Adipose tissue (tissue), 3 donors: ENCODE data around the gene SH3RF3. TPM values are rescaled to one million over a fixed set of nuclear protein-coding genes. Genes with fewer than 3 reads are reported as not detected.

ENCODE experiments used
- H3K27ac ChIP-seq: one replicate; pipeline ENCODE4 v1.5.1; 2013; ENCODE audit warnings: low read depth, low read length
- WGBS, 3 donors: extraction: QIAGEN DNeasy Blood & Tissue Kit; methylation state at CpG; one replicate each; pipeline ENCODE4 v1.1.7; 2013; 5-methylcytosine and 5-hydroxymethylcytosine counted together
- polyA plus RNA-seq, 3 donors: library from polyadenylated mRNA; stranded (reverse); fragments of 200-250 nt; gene quantifications; one replicate each; pipeline ENCODE4 v1.2.3, GENCODE V29; 2013
- donor health status: healthy with polysubstance abuse.
- donor health status: Bipolar disorder and iron deficiency.
- donor health status: healthy.

Gene SH3RF3
- polyA plus RNA-seq, 3 donors = 1.2 to 6.5 (median 5.4) TPM

GRCh38 chr2:109351164-109351756 lies 222.3 kb downstream of the SH3RF3 start:
- no peak overlapping the region for H3K27ac ChIP-seq
- 53 to 69% (median 63%) methylated on average over 9 of the region's 9 CpGs for WGBS, 3 donors

DNA sequence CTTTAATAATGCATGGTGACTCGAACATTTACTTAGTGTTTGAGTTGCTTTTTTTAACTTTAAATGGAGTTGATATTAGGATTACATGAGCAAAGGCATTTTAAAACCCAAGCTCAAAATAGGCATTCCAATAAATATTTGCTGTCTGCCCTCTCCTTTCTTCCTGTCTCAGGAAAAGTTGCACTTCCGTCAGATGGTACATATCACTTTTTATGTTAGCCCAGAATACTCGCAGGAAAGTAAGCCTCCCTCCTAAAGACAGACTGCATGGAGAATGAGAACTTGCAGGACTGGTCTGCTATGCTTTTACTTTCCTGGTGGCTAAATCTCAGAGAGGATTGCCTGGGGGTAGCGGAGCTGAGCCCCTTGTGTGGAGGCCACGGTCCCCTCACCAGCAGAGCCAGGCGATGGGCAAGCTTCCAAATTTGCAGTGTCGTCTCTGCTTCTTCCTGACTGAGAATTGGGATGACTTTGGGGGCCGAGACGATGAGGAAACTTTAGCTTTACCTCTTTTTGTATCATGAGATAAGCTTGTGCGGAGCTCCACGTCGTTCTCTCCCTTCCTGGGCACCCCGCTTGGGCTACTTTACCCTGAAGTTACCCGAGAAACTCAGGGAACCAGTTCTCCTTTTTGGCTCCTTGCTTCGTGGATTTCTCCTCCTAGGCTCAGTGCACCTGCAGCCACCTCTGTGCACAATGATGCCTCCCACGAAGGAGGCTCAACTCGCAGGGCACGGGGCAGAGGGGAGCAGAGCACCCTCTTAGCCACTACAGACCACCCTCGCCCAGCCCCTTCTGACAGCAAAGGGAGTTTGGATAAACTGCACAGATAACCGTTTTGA lies 223.3 kb downstream of the SH3RF3 start:
- WGBS, 3 donors = 55 to 85% (median 56%) methylated on average over 20 of the region's 20 CpGs
- no peak overlapping the region for H3K27ac ChIP-seq

- H3K27ac ChIP-seq = no peak overlapping the region
- WGBS, 3 donors = 93% methylated on average over 14 of the region's 14 CpGs
Measured at GRCh38 chr2:109352898-109353689, 224.1 kb downstream of the SH3RF3 start.

DNA sequence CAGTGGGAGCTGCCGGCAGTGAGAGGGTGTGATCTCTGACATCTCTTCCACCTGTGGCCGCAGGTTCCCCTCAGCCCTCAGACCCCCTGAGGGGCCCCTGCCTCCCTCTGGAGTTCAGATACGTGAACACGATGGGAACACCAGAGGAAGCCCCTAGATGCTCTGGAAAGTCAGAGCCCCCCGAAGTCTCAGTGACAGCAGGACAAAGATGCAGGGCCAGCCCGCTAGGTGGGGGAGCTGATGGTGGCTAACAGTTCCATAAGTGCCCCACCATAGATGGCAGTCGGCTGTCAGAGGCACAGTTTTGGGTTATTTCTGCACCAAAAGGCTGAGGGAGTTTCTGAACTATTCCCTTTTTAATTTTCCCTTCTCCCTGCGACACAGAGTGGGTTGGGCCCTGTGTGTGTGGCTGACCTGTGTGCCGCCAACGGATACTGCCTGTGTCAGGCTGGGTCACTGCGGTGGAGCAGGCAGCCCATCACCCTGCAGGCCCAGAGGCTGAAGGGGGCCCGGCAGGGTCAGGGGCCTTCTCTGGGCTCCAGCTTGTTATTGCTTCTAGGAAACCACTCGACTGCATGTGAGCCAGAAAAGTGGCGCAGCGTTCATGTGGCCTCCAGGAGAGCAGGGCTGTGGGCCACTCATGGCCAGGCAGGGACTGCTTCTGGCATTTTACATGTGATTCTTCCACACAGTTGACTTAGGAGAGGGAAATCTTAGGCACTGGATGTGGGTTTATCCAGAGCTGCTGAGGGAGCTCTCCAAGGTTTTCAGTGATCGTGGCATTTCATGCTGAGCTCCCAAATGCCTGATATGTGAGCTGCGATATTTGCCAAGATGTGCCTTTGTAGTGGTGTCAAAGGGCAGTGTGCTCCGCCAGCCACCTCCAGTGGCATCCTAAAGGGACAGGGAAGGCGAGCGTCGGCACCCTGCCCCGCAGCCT lies 225.1 kb downstream of the SH3RF3 start:
- WGBS, 3 donors = 91 to 97% (median 96%) methylated on average over 21 to 22 of the region's 22 CpGs
- no peak overlapping the region for H3K27ac ChIP-seq

- WGBS, 3 donors = 81 to 93% (median 92%) methylated on average over 8 of the region's 8 CpGs
- no peak overlapping the region for H3K27ac ChIP-seq
Measured at GRCh38 chr2:109355192-109355843, 226.3 kb downstream of the SH3RF3 start.

GRCh38 chr2:109356324-109357035 lies 227.5 kb downstream of the SH3RF3 start:
- H3K27ac ChIP-seq = no peak overlapping the region
- 92 to 95% (median 95%) methylated on average over 7 of the region's 7 CpGs for WGBS, 3 donors

- H3K27ac ChIP-seq = no peak overlapping the region
- WGBS, 3 donors = 92 to 95% (median 95%) methylated on average over 4 of the region's 4 CpGs
Measured at GRCh38 chr2:109364217-109364616, 235.2 kb downstream of the SH3RF3 start.

DNA sequence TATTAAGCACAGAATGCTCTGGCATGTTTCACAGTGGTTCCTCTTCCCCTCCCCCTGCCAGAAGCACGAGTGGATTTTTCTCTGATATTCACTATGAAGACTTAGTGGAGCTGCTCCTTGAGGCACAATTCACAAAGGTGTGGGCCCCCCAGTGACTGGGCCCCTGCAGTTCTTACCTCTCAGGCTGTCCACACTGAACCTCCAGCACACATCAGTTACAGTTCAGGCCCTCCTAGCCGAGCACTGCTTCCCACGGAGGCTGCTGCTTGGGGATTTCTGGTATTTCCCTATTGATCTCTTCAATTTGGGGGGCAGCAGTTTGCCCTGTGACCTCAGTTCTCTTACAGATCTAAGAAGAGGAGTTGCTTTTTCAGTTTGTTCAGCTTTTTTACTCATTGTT lies 236.1 kb downstream of the SH3RF3 start:
- no peak overlapping the region for H3K27ac ChIP-seq

GRCh38 chr2:109367683-109368082 lies 238.7 kb downstream of the SH3RF3 start:
- H3K27ac ChIP-seq = no peak overlapping the region
- WGBS, 3 donors = 79 to 90% (median 90%) methylated on average over 1 of the region's 1 CpG

More for the DNA sequence above, 236.1 kb downstream of the SH3RF3 start:
- WGBS, 3 donors = 62 to 72% (median 68%) methylated on average over 3 of the region's 3 CpGs

DNA sequence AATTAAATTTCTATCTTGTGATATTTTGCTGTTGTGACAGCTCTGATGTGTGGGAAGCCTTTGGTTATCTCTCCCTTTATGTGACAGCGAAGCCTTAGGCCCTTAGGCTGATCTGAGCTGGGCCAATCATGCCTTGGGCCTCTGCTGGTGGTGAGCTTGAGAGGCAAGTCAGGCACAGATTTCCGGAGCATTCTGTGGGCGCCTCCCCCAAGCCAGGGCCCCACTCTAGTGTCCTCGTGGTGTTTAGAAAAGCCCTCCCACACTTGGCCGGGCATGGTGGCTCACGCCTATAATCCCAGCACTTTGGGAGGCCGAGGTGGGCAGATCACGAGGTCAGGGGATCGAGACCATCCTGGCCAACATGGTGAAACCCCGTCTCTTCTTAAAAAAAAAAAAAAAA lies 239.8 kb downstream of the SH3RF3 start:
- WGBS, 3 donors = 87 to 89% (median 89%) methylated on average over 10 of the region's 10 CpGs
- H3K27ac ChIP-seq = no peak overlapping the region

- 94 to 97% (median 96%) methylated on average over 12 of the region's 12 CpGs for WGBS, 3 donors
- no peak overlapping the region for H3K27ac ChIP-seq
Measured at GRCh38 chr2:109369671-109370191, 240.7 kb downstream of the SH3RF3 start.

DNA sequence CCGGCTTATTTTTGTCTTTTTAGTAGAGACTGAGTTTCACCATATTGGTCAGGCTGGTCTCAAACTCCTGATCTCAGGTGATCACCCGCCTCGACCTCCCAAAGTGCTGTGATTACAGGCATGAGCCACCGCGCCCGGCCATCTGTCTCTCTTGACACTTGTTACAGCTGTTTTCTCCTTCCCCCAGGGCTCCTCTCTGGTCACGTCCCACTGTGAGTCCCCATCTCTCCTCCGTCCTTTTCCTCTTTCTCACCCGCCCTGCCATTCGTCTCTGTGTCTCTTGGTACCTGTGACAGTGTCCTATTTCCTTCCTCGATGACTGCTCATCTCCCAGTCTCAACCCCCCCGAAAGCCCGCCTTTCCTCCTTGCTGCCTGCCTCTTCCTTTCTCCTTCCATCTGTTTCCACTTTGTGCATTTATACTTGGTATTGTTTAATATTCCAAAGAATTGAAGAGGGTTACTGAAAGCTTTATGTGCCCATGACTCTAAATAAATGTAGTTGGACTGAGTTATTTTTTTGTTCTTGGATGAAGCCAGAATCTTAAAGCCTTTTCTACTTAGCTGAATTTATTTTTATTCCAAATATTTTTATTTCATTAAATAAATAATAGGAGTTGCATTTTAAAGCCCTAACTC lies 241.5 kb downstream of the SH3RF3 start:
- no peak overlapping the region for H3K27ac ChIP-seq
- WGBS, 3 donors = 85 to 95% (median 94%) methylated on average over 13 of the region's 13 CpGs

GRCh38 chr2:109371481-109372170 lies 242.6 kb downstream of the SH3RF3 start:
- H3K27ac ChIP-seq = no peak overlapping the region
- WGBS, 3 donors = 86 to 95% (median 91%) methylated on average over 18 of the region's 18 CpGs

GRCh38 chr2:109372171-109372568 lies 243.2 kb downstream of the SH3RF3 start:
- H3K27ac ChIP-seq = no peak overlapping the region
- WGBS, 3 donors = 90 to 94% (median 94%) methylated on average over 4 of the region's 4 CpGs

GRCh38 chr2:109372614-109373013 lies 243.6 kb downstream of the SH3RF3 start:
- H3K27ac ChIP-seq = no peak overlapping the region
- 56 to 92% (median 80%) methylated on average over 7 of the region's 7 CpGs for WGBS, 3 donors
